ENCODE data around the gene ZMYM4.
A peak's percentile ranks its signal among the peaks of the same experiment; 100 is the strongest.

ZMYM4 gene

GRCh38 chr1:35345439-35345981 lies 77.0 kb downstream of the ZMYM4 start:
- H3K4me3 ChIP-seq (ENCODE audit: low read depth, low read length): no peak overlapping the region
- DNase-seq (ENCODE audit: low read depth): no peak
- TF ChIP-seq, protein P1, sequence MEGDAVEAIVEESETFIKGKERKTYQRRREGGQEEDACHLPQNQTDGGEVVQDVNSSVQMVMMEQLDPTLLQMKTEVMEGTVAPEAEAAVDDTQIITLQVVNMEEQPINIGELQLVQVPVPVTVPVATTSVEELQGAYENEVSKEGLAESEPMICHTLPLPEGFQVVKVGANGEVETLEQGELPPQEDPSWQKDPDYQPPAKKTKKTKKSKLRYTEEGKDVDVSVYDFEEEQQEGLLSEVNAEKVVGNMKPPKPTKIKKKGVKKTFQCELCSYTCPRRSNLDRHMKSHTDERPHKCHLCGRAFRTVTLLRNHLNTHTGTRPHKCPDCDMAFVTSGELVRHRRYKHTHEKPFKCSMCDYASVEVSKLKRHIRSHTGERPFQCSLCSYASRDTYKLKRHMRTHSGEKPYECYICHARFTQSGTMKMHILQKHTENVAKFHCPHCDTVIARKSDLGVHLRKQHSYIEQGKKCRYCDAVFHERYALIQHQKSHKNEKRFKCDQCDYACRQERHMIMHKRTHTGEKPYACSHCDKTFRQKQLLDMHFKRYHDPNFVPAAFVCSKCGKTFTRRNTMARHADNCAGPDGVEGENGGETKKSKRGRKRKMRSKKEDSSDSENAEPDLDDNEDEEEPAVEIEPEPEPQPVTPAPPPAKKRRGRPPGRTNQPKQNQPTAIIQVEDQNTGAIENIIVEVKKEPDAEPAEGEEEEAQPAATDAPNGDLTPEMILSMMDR (IDR thresholded peaks at IDR 0.05; ENCODE audit: low read depth, low read length, missing control alignments): no peak

- no peak for DNase-seq (ENCODE audit: low read depth)
- TF ChIP-seq, protein P1 (IDR thresholded peaks at IDR 0.05; ENCODE audit: low read depth, low read length, missing control alignments): no peak
- H3K4me3 ChIP-seq (ENCODE audit: low read depth, low read length): no peak overlapping the region
These were observed 82.4 kb downstream of the ZMYM4 start for GRCh38 chr1:35350872-35351271.

DNA sequence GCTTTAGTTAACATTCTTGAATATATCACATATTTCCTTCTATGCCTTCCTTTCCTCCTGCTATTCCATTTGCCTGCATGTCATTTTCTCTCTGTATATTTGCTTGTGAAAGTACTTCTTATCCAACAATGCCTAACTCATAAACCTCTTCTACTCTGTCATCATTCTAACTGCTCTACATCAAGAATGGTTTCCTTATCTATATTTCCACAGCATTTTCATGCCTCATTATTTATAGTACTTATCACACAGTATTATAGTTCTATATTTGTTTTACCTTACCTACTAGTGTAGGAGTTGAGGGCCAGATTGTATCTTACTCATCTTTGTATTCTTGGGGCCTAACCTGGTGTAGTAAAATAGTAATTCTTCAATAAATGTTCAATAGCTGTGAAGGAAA lies 91.5 kb downstream of the ZMYM4 start:
- no peak overlapping the region for H3K4me3 ChIP-seq (ENCODE audit: low read depth, low read length)
- TF ChIP-seq, protein P1 (IDR thresholded peaks at IDR 0.05; ENCODE audit: low read depth, low read length, missing control alignments): no peak
- no peak for DNase-seq (ENCODE audit: low read depth)

DNA sequence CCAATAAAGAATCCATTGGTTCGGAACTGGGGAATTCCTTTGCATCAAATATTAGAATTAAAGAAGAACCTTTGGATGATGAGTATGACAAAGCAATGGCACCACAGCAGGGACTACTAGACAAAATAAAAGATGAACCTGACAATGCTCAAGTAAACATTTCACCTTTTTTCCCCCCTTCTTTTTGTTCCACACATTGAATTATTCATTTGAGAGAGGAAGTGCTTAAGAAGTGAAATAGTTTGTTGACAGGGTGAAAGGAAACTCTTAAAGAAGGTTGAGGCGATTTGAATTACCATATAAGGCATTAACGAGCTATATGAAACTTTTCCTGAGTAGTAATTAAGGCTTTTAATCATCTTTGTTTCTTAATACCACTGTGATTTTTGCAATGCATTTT lies 93.1 kb downstream of the ZMYM4 start:
- no peak overlapping the region for H3K4me3 ChIP-seq (ENCODE audit: low read depth, low read length)
- TF ChIP-seq, protein P1 (IDR thresholded peaks at IDR 0.05; ENCODE audit: low read depth, low read length, missing control alignments): no peak
- DNase-seq (ENCODE audit: low read depth): no peak

DNA sequence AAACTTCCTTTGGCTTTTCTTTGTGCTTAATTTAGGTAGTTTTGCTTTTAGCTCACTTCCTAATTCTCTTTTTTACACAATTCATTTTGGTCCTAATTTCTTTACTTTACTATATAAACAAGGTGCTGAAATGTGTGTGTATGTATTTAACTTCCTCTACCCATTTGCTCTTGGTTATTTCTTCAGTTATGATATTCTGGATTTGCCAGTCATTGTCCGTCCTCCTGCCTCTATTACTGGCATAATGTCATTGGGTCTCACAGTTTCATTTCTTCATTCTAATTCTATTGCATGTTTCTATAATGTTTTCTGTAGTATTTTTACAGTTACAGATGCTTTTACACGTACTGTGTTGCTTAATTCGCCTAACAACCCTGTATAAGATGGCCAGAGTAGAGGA lies 96.2 kb downstream of the ZMYM4 start:
- peak; percentile 8 for DNase-seq (ENCODE audit: low read depth)
- no peak overlapping the region for H3K4me3 ChIP-seq (ENCODE audit: low read depth, low read length)
- TF ChIP-seq, protein P1 (IDR thresholded peaks at IDR 0.05; ENCODE audit: low read depth, low read length, missing control alignments): no peak

- TF ChIP-seq, protein P1 (IDR thresholded peaks at IDR 0.05; ENCODE audit: low read depth, low read length, missing control alignments): no peak
- DNase-seq (ENCODE audit: low read depth): no peak
- no peak overlapping the region for H3K4me3 ChIP-seq (ENCODE audit: low read depth, low read length)
These were observed 99.4 kb downstream of the ZMYM4 start for GRCh38 chr1:35367914-35368313.

DNA sequence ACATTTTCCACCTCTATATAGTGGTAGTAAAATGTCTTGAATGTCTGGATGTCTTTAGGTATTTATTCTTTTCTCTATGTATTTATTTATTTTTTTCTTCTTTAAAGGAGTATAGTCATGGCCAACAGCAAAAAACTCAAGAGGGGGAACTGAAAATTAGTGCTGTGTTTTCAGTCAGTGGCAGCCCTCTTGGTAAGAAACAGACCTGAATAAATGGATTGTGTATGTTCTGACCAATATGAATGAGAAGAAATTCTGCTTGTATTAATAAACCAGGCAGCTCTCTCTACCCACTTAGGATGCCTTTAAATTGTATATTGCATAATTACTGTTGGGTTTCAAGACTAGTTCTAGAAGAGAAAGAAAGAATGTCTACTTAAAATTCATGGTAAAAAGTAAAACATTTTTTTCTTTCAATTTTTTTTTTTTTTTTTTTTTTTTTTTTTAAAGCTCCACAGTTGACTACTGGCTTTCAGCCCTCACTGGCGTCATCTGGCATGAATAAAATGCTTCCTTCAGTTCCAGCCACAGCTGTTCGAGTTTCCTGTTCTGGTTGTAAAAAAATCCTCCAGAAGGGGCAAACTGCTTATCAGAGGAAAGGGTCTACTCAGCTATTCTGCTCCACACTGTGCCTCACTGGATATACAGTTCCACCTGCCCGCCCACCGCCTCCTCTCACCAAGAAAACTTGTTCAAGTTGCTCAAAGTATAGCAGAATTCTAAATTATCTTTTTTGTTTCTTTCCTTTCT lies 101.6 kb downstream of the ZMYM4 start:
- no peak for DNase-seq (ENCODE audit: low read depth)
- TF ChIP-seq, protein P1 (IDR thresholded peaks at IDR 0.05; ENCODE audit: low read depth, low read length, missing control alignments): no peak
- H3K4me3 ChIP-seq (ENCODE audit: low read depth, low read length): no peak overlapping the region
